NCI-H2171 treated with DMSO at 0.1 percent for 48 hours (cell line): ENCODE data around the gene ACOX2.
A peak's percentile ranks its signal among the peaks of the same experiment; 100 is the strongest.

ENCODE experiments used
- DNase-seq: peaks from one replicate; lab custom pipeline; 2025; lab: John Stamatoyannopoulos, UW

ACOX2 gene

GRCh38 chr3:58536501-58537411 is at the start of gene ACOX2:
Gene ACOX2 (minus strand): TSS chr3:58537190. CDS start chr3:58535106, 2,084 bp downstream.
- DNase-seq = no peak

- DNase-seq = peak; percentile 39
These were observed 49.0 kb upstream of the ACOX2 start for GRCh38 chr3:58585994-58586393.

- DNase-seq = peak; percentile 67
These were observed 48.2 kb upstream of the ACOX2 start for GRCh38 chr3:58585005-58585786.

- DNase-seq = no peak
These were observed 47.7 kb upstream of the ACOX2 start for GRCh38 chr3:58584690-58585004.

GRCh38 chr3:58581328-58582091 is 44.5 kb upstream of the ACOX2 start:
- peak; percentile 62 for DNase-seq

GRCh38 chr3:58580826-58581327 is 43.9 kb upstream of the ACOX2 start:
- no peak for DNase-seq

GRCh38 chr3:58578873-58579272 is 41.9 kb upstream of the ACOX2 start:
- DNase-seq = no peak

GRCh38 chr3:58577269-58577821 is 40.4 kb upstream of the ACOX2 start, which contains the start of gene FAM107A:
Gene FAM107A (minus strand): TSS chr3:58577391. CDS start chr3:58569860, 7,531 bp downstream.
- no peak for DNase-seq

- no peak for DNase-seq
These were observed 39.7 kb upstream of the ACOX2 start for GRCh38 chr3:58576716-58577115.

GRCh38 chr3:58575971-58576652 is 39.1 kb upstream of the ACOX2 start:
- no peak for DNase-seq

- no peak for DNase-seq
These were observed 37.7 kb upstream of the ACOX2 start for GRCh38 chr3:58574682-58575081.

- DNase-seq = no peak
These were observed 37.1 kb upstream of the ACOX2 start for GRCh38 chr3:58574106-58574505.

GRCh38 chr3:58573640-58574039 is 36.6 kb upstream of the ACOX2 start:
- DNase-seq = no peak

- no peak for DNase-seq
These were observed 35.7 kb upstream of the ACOX2 start for GRCh38 chr3:58572634-58573230.

GRCh38 chr3:58572013-58572633 is 35.1 kb upstream of the ACOX2 start:
- no peak for DNase-seq

- DNase-seq = no peak
These were observed 33.9 kb upstream of the ACOX2 start for GRCh38 chr3:58570851-58571250.

- no peak for DNase-seq
These were observed 32.5 kb upstream of the ACOX2 start for GRCh38 chr3:58569287-58570001.

- peak; percentile 52 for DNase-seq
These were observed 31.7 kb upstream of the ACOX2 start for GRCh38 chr3:58568572-58569286.

GRCh38 chr3:58567251-58567515 is 30.2 kb upstream of the ACOX2 start:
- DNase-seq = no peak
